GM12892 (cell line): ENCODE data around the gene ACTN1.

ENCODE experiments used
- DNase-seq: peaks from one replicate; pipeline ENCODE4 v3.0.0; 2011; ENCODE audit not compliant: insufficient read length
- FAIRE-seq: peaks from 2 replicates; lab custom pipeline; 2011; peaks lifted over from hg19 to GRCh38; lab: Jason Lieb, UNC
- POLR2A ChIP-seq: IDR thresholded peaks from 2 replicates; pipeline ENCODE4 v1.6.1; 2011; ENCODE audit warnings: low read depth, low read length, control low read depth
- POLR2AphosphoS5 ChIP-seq: IDR thresholded peaks from 2 replicates; pipeline ENCODE4 v1.6.1; 2011; ENCODE audit warnings: low read depth, low read length, control low read depth
- TAF1 ChIP-seq: IDR thresholded peaks from 2 replicates; pipeline ENCODE4 v1.6.1; 2011; ENCODE audit warnings: low read depth, mild to moderate bottlenecking, control low read depth, low read length, borderline replicate concordance

Gene ACTN1

DNA sequence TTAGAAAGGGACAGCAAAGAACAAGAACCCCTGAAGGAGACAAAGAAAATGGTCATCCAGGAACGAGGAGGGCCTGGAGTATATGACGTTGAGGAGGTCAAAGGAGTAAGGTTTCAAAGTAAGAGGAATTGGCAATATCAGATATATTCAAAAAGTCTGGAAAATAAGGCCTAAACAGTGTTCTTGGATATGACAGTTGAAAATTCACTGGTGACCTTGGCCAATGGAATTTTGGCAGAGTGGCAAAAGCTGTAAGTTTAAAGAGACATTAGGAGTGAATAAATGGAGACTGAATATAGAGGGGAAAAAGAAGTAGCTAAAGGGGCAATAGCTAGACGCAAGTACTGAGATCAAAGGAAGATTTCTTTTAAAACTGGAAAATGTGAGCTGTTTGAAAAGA lies 4.1 kb upstream of the ACTN1 start:
- no peak for FAIRE-seq
- no peak for TF ChIP-seq POLR2A
- DNase-seq, result no peak

DNA sequence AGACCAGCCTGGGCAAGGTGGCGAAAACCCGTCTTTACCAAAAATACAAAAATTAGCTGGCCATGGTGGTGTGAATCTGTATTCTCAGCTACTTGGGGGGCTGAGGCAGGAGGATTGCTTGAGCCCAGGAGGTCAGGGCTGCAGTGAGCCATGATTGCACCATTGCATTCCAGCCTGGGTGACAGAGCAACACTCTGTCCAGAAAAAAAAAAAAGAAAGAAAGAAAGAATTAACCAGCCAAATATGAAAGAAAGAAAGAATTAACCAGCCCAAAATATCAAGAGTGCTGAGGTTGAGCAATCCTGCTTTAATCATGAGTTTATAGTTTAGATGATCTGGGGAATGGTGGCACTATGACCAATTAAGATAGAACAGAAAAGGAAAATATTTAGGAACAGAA lies 3.5 kb upstream of the ACTN1 start:
- TF ChIP-seq POLR2AphosphoS5 (no peak), POLR2A (no peak), TAF1 (no peak)
- FAIRE-seq (no peak), DNase-seq (no peak)

DNA sequence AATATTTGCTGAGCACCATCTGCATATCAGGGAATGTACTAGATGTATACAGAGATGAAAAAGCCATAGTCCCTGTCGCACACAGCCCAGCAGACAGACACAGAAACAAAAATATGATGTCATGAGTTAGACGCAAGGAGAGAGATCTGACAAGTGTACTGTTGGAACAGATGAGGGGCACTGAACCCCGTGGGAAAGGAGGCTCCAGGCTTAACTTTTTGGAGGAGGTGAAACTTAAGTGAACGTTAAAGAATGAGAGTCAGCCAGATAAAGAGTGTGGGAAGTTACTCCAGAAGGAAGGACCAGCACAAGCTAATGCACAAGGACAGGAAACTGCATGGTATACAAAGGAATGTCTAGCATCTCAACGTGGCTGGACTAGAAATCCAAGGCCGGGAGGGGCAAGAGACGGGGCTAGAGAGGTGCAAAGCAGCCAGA lies 2.5 kb upstream of the ACTN1 start:
- TF ChIP-seq POLR2AphosphoS5 (no peak), POLR2A (no peak), TAF1 (no peak)
- DNase-seq (no peak), FAIRE-seq (no peak)

DNA sequence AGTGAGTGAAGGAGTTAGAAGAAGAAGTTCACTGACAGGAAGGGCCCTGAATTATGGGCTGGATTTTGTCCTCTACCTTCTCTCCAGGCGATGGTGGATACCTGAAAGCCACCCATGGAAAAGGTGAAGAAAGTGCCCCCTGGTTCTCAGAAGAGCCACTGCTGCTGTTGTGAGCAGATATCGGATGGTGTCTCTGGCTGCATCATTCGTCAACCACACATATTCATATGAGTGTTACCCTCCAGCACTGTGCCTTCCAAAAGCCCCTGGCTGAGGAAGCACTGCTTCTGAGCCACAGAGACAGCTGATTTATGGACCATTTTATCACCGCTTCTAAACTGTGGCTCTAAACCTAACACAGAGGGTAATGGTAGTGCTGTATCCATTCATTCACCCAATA lies 2.0 kb upstream of the ACTN1 start:
- DNase-seq (no peak), FAIRE-seq (no peak)
- TF ChIP-seq POLR2AphosphoS5 (no peak), TAF1 (no peak), POLR2A (no peak)

DNA sequence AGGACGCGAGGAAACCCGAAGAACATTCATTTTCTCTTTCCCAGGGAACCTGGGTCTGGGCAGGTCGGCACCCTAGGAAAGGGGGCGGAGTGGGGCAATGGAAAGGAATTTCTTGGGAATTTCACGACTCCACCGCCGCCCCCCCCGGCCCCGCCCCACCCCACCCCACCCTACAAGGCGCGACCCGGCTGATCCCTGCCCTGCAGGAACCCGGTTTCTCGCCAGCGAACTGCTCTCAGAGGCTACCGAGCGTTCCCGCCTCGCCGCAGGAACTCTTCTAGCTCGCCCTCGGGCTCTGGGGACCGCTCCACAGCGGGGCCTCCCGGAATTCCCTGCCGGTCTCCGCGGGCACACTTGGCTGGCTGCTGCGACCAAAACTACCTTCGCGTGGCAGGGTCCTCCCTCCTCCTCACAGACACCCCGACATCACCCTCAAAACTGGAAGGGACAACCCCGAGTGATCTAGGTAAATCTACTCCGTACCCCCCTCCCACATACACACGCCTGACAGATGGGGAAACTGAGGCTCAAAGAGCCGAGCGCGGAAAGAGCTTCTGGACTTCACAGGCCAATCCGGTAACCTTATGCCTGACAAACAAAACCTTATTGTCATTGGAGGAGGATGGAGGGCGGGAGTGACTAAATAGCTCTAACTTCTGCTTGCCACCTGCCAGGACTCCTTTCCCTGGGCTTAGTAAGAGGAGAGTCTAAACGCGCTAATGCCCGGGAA lies 785 bp upstream of the ACTN1 start:
- no peak for TF ChIP-seq POLR2AphosphoS5
- no peak for TF ChIP-seq POLR2A
- no peak for TF ChIP-seq TAF1
- FAIRE-seq (no peak), DNase-seq (no peak)

DNA sequence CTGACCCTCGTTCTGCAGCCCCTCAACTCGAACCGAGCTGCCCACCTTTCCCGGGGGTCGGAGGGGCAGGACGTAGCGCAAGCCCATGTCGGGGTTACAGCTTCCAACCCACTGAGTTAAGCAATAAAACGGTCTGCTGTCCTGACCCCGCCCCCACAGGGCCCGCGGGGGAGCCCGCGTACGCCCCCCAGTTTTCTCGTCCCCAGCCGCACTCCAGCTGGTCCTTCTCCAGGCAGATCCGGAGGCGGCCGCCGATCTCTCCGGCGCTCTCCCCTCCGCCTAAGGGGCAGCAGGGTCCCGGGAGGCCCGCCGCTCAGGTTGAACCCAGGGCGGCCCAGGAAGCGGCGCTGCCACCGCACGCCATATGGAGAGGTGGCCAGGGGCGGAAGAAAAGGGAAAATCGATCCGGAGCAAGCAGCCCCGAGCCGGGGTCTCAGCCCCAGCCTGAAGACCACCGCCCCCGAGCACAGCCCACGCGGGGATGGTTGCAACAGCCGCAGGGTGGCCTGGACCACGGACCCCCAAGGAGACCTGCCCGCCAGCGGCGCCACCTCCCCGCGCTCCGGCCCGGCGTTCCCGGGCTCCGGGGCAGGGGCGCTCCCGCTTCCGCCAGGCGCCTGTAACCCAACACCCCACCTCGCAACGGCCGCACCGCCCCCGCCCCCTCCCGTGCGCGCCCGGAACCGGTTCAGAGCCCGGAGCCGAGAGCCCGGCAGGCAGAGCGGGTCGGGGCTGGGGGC lies 760 bp downstream of the ACTN1 start:
- TF ChIP-seq POLR2AphosphoS5, result no peak
- TF ChIP-seq TAF1, result no peak
- no peak for DNase-seq
- no peak for FAIRE-seq

DNA sequence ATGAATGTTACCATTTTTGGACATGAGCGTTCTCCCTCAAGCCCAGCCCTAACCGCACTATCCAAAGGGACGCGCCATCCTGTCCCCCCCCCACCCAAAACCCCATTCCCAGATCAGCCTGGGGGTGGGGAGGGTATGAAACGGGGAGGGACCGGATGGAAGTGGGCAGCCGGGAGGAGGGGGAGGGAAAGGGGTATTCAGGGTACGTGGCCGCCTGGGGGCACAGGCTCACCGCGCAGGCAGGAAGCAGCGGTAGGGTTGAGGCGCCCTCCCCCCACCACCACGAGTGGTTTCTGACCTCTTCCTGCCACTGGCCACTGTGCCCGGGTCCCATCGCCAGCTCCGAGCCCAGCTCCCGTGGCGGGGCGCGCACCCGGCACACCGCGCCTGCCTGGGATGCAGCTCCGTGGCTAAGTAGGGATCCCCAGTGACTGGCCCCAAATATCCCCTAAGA lies 1.4 kb downstream of the ACTN1 start:
- DNase-seq, result no peak
- FAIRE-seq, result no peak
- TF ChIP-seq POLR2A (no peak), TAF1 (no peak), POLR2AphosphoS5 (no peak)

DNA sequence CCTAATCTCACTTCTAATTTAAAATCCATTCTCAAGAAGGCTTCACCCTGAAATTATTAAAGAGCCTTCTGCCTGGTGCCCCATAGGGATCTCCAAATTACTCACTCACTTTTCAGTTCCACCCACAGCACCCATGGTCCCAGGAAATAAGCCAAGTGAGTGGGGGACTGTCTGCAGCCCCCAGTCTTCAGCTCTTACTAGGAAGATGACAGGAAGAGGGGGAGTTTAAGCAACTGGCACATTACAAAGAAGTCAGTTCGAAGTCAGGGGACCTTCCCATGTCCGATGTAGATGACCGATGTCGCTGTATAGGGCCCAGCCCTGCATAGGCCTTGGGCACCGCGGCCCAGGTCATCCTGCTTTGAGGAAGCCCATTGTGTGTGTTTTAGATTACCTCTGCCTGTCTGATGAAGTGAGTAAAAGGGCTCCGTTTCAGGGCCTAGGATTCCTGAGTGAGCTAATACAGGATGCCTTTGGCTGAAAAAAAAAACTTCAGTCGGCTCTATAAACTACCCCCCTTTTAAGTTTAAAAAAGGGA lies 1.9 kb downstream of the ACTN1 start:
- DNase-seq (no peak), FAIRE-seq (no peak)
- TF ChIP-seq POLR2AphosphoS5, result no peak
- TF ChIP-seq TAF1, result no peak
- no peak for TF ChIP-seq POLR2A

DNA sequence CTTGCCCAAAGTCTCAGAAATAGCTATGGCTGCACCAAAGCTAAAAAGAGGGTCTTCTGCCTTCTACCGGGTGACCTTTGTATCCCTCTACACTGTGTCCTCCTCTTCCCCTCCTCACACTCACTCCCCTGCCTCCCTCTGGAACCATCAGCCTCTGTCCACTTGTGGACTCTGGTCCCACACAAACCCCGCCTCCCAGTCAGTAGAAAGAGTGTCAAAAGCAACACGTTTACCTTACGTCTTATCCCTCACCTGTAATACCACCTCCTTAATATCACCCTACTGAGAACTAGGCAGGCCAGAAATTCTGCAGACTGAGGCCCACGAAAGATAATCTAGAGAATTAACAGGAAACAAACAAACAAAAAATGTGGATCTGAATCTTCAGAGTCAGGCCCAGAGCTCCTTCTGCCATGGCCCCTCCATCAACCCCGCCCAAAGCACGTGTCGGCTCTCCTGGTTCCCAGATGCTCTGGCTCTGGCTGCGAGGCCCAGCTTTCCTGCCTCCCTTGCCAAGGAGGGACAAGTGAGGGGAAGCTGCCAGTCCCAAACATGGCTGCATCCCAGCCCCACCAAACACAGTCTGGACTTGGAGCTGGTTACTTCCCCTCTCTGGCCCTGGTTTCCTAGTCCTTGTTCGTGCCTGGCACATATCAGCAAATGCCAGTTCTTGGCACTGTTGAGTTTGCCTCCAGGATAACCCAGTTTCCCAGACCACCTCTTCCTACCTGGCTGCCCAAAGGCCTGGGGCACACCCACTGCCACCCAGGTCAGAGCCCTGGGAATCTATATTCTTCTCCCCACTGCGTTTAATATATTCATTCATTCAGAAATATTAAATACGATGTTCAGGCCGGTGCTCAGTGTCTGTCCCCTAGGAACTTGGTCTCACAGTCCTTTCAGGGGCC lies 2.7 kb downstream of the ACTN1 start:
- no peak for FAIRE-seq
- no peak for DNase-seq

DNA sequence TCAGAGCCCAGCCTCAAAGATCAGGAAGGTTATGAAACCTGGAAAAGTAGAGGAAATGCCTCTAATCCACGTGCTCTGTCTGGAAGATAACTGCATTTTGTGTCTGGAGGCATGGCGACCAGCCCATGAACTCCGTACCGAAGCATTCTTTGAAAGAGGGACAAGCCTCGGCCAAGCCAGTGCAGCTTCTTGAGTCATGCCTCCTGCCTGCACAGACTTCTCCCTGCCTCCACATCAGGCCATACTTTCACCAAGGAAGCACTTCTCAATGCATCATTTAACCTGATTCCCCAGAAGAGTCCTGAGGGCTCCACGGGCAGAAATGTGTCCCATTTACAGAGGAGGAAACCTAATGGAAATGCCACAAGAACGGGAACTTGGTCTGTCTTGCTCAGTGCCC lies 3.4 kb downstream of the ACTN1 start:
- FAIRE-seq (no peak), DNase-seq (no peak)
- TF ChIP-seq TAF1 (no peak), POLR2AphosphoS5 (no peak), POLR2A (no peak)

More for the DNA sequence above, 2.7 kb downstream of the ACTN1 start:
- TF ChIP-seq POLR2A (no peak), TAF1 (no peak), POLR2AphosphoS5 (no peak)
